ENCODE measurements around the gene NBPF12. TPM values are rescaled to one million over a fixed set of nuclear protein-coding genes. Genes with fewer than 3 reads are reported as not detected.
A peak's percentile ranks its signal among the peaks of the same experiment; 100 is the strongest.
"Not testable (repeated sequence)": the region's sequence is repeated elsewhere in the genome, so short reads cannot be mapped to it uniquely, and the experiment has no call there.

NBPF12 gene
- total RNA-seq, 1 donor from 2014 or later = 10.5 TPM

DNA sequence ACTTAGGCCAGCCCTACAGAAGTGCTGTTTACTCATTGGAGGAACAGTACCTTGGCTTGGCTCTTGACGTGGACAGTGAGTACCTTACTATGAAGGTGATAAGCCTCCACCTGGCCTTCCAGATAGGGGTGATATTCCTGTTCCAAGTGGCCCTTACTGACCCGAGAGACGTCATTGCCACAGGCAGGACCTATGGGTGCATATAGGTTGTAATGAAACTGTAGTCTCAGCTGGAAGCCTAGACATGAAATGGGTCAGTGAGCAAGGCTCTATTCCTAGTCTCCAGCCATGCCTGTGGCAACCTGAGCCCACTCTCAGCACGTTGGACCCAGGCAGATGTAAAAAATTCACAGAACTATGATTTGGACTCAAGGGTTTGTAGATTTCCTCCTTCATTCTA, 48.3 kb downstream of the NBPF12 start:
- not testable (repeated sequence) for DNase-seq (ENCODE audit: low read depth)

DNA sequence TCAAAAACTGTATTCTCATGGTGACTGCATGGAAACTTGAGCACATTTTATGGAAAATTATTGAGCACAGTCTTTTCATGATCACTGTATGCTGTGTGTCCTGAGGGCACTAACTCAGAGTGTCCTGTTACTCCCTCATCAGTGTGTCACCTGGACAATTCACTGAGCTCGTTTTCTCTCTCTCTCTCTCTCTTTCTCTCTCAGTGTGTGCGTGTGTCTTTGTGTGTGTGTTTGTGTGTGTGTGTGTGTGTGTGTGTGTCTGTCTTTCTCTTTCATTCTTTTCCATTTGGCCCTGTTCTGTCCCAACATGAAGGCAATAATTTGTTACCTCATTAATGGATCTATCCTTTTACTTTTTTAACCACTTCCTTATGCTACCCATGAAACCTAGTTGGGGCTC, 49.4 kb downstream of the NBPF12 start:
- not testable (repeated sequence) for DNase-seq (ENCODE audit: low read depth)

DNA sequence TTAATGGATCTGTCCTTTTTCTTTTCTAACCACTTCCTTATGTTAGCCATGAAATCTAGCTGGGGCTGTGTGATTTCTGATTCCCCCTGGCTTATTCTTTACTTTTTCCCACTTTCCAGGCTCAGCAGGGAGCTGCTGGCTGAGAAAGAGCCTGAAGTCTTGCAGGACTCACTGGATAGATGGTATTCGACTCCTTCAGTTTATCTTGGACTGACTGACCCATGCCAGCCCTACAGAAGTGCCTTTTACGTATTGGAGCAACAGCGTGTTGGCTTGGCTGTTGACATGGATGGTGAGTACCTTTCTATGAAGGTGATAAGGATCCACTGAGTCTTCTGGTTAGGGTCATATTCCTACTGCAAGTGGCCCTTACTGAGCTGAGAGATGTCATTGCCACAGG, 51.3 kb downstream of the NBPF12 start:
- DNase-seq (ENCODE audit: low read depth) = not testable (repeated sequence)

DNA sequence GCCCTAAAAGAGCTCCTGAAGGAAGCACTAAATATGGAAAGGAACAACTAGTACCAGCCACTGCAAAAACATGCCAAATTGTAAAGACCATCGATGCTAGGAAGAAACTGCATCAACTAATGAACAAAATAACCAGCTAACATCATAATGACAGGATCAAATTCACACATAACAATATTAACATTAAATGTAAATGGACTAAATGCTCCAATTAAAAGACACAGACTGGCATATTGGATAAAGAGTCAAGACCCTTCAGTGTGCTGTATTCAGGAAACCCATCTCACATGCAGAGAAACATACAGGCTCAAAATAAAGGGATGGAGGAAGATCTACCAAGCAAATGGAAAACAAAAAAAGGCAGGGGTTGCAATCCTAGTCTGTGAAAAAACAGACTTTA, 70.4 kb downstream of the NBPF12 start:
- DNase-seq (ENCODE audit: low read depth) = not testable (repeated sequence)

DNA sequence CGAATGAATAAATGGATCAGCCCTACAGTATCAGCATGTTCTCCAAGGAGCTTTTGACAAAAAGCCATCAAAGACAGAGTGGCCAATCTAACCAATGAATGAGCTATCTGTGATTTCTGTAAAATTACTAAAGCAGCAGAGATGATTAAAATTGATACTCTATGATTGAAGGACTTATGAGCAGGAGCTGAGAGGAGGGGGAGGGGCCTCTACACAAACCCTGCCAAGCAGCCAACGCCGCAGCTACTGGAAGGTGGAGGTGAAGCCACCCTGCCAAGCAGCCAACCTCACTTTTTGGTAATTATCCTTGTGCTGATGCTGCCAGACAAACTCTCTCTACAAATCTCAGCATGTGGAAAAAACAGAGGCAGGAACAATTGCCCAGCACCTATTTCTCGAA, 88.9 kb downstream of the NBPF12 start:
- DNase-seq (ENCODE audit: low read depth) = not testable (repeated sequence)

DNA sequence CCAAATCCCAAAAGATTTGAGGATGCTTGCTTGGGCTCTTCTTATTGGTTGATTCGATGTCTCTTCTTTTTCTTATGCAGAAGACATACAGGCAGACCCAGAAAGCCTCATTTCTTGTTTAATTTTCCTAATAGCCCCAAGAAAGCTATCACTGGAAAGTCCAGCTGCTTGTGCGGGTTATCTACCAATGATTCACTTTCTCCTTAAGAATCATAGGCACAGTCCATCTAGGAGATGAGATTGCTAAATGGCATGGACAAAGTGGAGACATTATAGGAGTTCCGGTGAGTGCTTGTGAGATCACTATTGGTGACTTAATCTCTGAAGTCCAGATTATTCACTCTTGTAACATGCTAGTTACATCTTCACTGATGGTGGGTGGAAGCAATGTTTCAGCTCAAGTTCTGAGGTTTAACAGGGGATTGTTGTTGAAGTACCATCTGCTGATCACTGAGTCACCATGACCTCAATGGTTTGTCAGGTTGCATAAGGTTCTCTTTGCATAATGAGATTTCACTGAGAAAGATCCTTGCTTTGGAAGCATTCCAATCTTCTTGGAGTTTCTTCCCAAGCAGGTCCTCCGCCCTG, 92.0 kb downstream of the NBPF12 start:
- DNase-seq (ENCODE audit: low read depth) = peak; percentile 45

DNA sequence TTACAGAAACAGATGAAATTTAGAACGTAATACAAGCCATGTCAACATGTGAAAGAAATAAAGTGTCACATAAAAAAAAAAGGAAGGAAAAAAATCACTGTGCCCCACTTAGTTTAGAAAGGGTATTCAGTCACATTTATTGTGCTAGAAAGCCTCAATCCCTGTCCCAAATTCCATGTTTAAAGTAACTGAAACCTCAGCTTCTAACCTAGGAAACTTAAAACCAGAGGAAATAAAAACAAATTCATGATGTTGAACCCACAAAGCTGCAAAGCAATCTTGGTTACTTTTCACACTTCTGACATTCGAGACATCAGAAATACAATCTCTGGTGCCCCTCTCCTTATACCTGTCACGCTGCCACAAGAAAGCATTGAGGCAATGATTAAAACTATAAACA, 101.8 kb downstream of the NBPF12 start:
- no peak for DNase-seq (ENCODE audit: low read depth)

DNA sequence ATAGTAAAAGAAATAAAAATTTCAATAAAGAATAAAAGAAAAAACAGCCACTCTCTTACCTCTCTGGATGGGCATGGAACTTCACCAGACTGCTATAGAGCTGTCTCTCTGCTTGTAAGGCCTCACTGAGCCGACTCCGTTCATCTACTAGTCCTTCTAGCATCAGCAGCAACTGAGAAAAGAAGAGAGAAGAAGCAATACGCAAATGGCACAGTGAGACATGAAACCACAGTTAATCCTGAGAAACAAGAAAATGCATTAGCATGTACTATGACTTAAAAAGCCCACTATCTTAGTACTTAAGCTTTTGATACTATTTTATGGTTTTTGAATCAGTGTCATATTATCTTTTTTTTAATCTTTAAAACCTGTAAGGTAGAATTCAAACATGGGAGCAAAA, 104.8 kb downstream of the NBPF12 start:
- DNase-seq (ENCODE audit: low read depth) = not testable (repeated sequence)

DNA sequence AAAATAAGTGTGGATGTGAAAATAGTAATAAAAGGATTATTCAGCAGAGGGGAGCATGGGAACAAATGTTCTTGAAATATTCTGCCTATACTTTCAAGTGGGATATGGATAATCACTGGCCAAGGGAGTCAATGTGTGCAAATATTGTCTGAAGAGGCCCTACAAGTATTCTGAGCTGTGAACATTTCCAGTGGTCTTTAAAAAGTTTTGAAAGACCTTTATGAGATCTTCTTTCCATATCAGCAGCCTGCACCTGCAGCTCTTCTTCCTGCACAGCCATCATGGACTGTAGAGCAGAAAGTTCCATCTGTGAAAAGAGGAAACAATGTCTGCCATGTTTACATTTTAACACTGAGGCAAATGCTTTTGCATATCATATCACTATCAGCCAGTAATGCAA, 106.4 kb downstream of the NBPF12 start:
- not testable (repeated sequence) for DNase-seq (ENCODE audit: low read depth)

Other genes with a start within 250 kb of the NBPF12 start
- gene PRKAB2, start 234.1 kb downstream of the NBPF12 start, total RNA-seq = 6.1 and 19.7 TPM in 2 replicates

All from renal cortical epithelial cell (primary cell).